Measurements from ENCODE around the gene TNFRSF12A. TPM values are rescaled to one million over a fixed set of nuclear protein-coding genes. Genes with fewer than 3 reads are reported as not detected.

Gene TNFRSF12A
- total and polyA plus RNA-seq, 2 of the 13 experiments (the other 11 are each of a cell fraction or from before 2014, with no cell fraction given) = 61.9 to 66.0 TPM

- TF ChIP-seq PRDM10 (CRISPR knock-in tag; IDR thresholded peaks at IDR 0.05; ENCODE audit: low read depth) (no peak), FOXJ3 (CRISPR knock-in tag; IDR thresholded peaks at IDR 0.05; ENCODE audit: borderline replicate concordance) (no peak), SIN3A (IDR thresholded peaks at IDR 0.05; ENCODE audit: borderline replicate concordance, low read depth, low read length) (peak; percentile 41; the same call in 1 of the 2 replicates), TFDP2 (CRISPR knock-in tag; IDR thresholded peaks at IDR 0.05) (peak; percentile 66), ZNF772 (CRISPR knock-in tag; IDR thresholded peaks at IDR 0.05) (peak; percentile 73), KLF16 (CRISPR knock-in tag; IDR thresholded peaks at IDR 0.05) (peak in 1 of 2 experiments; percentile 74; a peak in 2 of 4 replicates), ZNF512 (CRISPR knock-in tag; IDR thresholded peaks at IDR 0.05) (no peak), PRDM4 (CRISPR knock-in tag; IDR thresholded peaks at IDR 0.05; ENCODE audit: borderline replicate concordance) (no peak), ZBTB44 (CRISPR knock-in tag; IDR thresholded peaks at IDR 0.05) (no peak), ZNF3 (CRISPR knock-in tag; IDR thresholded peaks at IDR 0.05) (no peak), ZSCAN12 (CRISPR knock-in tag; IDR thresholded peaks at IDR 0.05) (no peak), ZFYVE20 (CRISPR knock-in tag; IDR thresholded peaks at IDR 0.05; ENCODE audit: borderline replicate concordance, low read depth) (no peak), MIER2 (CRISPR knock-in tag; IDR thresholded peaks at IDR 0.05) (no peak), ZNF589 (CRISPR knock-in tag; conservative IDR thresholded peaks at IDR 0.05) (no peak), TBX2 (CRISPR knock-in tag; IDR thresholded peaks at IDR 0.05; ENCODE audit: borderline replicate concordance) (peak; percentile 53; the same call in 1 of the 2 replicates), POLR2G (IDR thresholded peaks at IDR 0.05; ENCODE audit: low read depth, low read length) (peak; percentile 72), ZFY (CRISPR knock-in tag; IDR thresholded peaks at IDR 0.05) (peak; percentile 69), DRAP1 (CRISPR knock-in tag; IDR thresholded peaks at IDR 0.05) (no peak)
These were observed 39.0 kb downstream of the TNFRSF12A start (continued) for GRCh38 chr16:3059041-3059722.

Measured in HepG2 (cell line).